HEK293 (cell line): ENCODE data around the gene UBAP2.

Source experiments
- CTCF ChIA-PET: fragments of 350-600 bp; formaldehyde crosslinking; extraction: SDS; loops from one replicate; lab custom pipeline; 2021; ENCODE audit warnings: antibody characterized with exemption; lab: Yijun Ruan, JAX
- POLR2A ChIA-PET: fragments of 300-600 bp; formaldehyde crosslinking; extraction: SDS; loops from one replicate; lab custom pipeline; 2020; ENCODE audit warnings: antibody characterized with exemption, inconsistent platforms; lab: Yijun Ruan, JAX
- H3K27ac ChIP-seq: fragments of 200-500 bp; sonication (Bioruptor generic); 2 replicates; pipeline ENCODE4 v1.5.1; 2014; ENCODE audit warnings: low read depth, low read length, control low read depth, inconsistent platforms; ENCODE audit errors: extremely low read depth
- H3K36me3 ChIP-seq, 2 experiments: fragments of 200-500 bp in 1 of 2; sonication (Bioruptor generic) in 1 of 2; 1 replicate in 1 of 2; 2 replicates in 1 of 2; pipeline ENCODE4 v1.5.1; 2014 to 2017; ENCODE audit warnings: inconsistent platforms in 2 of 2, low read length in 2 of 2; ENCODE audit not compliant: control insufficient read depth in 2 of 2, insufficient read depth in 1 of 2
- H3K4me1 ChIP-seq: fragments of 200-500 bp; sonication (Bioruptor generic); 2 replicates; pipeline ENCODE4 v1.5.1; 2014; ENCODE audit warnings: mild to moderate bottlenecking, low read length, inconsistent platforms; ENCODE audit not compliant: control insufficient read depth, insufficient read depth
- H3K4me3 ChIP-seq: 2 replicates; pipeline ENCODE4 v1.5.1; 2011; ENCODE audit warnings: low read depth, mild to moderate bottlenecking, control low read depth, low read length, moderate library complexity
- H3K9me3 ChIP-seq: fragments of 200-500 bp; sonication (Bioruptor generic); 2 replicates; pipeline ENCODE4 v1.5.1; 2014; ENCODE audit warnings: low read depth, low read length, inconsistent platforms; ENCODE audit not compliant: control insufficient read depth, insufficient read depth
- HOXD13 ChIP-seq: sonication (generic); formaldehyde crosslinking; IDR thresholded peaks from 2 replicates; pipeline ENCODE4 v1.8.0; 2022; ENCODE audit warnings: missing genetic modification reagents, borderline replicate concordance
- KLF8 ChIP-seq: fragments of 450-650 bp; formaldehyde crosslinking; IDR thresholded peaks from 2 replicates; pipeline ENCODE4 v1.5.1; 2016; ENCODE audit warnings: missing biosample characterization, missing genetic modification characterization
- OSR2 ChIP-seq: fragments of 450-650 bp; formaldehyde crosslinking; IDR thresholded peaks from 2 replicates; pipeline ENCODE4 v1.5.1; 2016; ENCODE audit warnings: missing biosample characterization, missing genetic modification characterization
- WT1 ChIP-seq: fragments of 450-650 bp; formaldehyde crosslinking; IDR thresholded peaks from 2 replicates; pipeline ENCODE4 v1.5.1; 2016; ENCODE audit warnings: missing biosample characterization, missing genetic modification characterization
- YY1 ChIP-seq: fragments of 450-650 bp; formaldehyde crosslinking; IDR thresholded peaks from 2 replicates; pipeline ENCODE4 v1.5.1; 2018; ENCODE audit warnings: missing biosample characterization, missing genetic modification characterization
- ZBTB7A ChIP-seq: fragments of 450-650 bp; formaldehyde crosslinking; IDR thresholded peaks from 2 replicates; pipeline ENCODE4 v1.5.1; 2016; ENCODE audit warnings: low read depth, missing biosample characterization, missing genetic modification characterization
- ZNF211 ChIP-seq: fragments of 450-650 bp; formaldehyde crosslinking; IDR thresholded peaks from 2 replicates; pipeline ENCODE4 v1.5.1; 2016; ENCODE audit warnings: low read depth, missing biosample characterization, missing genetic modification characterization
- ZNF223 ChIP-seq: fragments of 450-650 bp; formaldehyde crosslinking; IDR thresholded peaks from 2 replicates; pipeline ENCODE4 v1.5.1; 2016; ENCODE audit warnings: missing biosample characterization, missing genetic modification characterization
- ZNF341 ChIP-seq: fragments of 450-650 bp; formaldehyde crosslinking; IDR thresholded peaks from 2 replicates; pipeline ENCODE4; 2016; ENCODE audit warnings: low read depth, missing biosample characterization, missing genetic modification characterization
- ZNF354C ChIP-seq: fragments of 450-650 bp; formaldehyde crosslinking; IDR thresholded peaks from 2 replicates; pipeline ENCODE4 v1.5.1; 2016; ENCODE audit warnings: missing biosample characterization, missing genetic modification characterization, low read depth, borderline replicate concordance
- ZNF514 ChIP-seq: fragments of 450-650 bp; formaldehyde crosslinking; IDR thresholded peaks from 2 replicates; pipeline ENCODE4 v1.5.1; 2016; ENCODE audit warnings: missing biosample characterization, missing genetic modification characterization
- ZNF623 ChIP-seq: fragments of 450-650 bp; formaldehyde crosslinking; IDR thresholded peaks from 2 replicates; pipeline ENCODE4 v1.5.1; 2016; ENCODE audit warnings: missing biosample characterization, missing genetic modification characterization
- ZNF654 ChIP-seq: fragments of 450-650 bp; formaldehyde crosslinking; IDR thresholded peaks from 2 replicates; pipeline ENCODE4 v1.5.1; 2016; ENCODE audit warnings: low read depth, missing biosample characterization, missing genetic modification characterization
- ZNF701 ChIP-seq: fragments of 450-650 bp; formaldehyde crosslinking; IDR thresholded peaks from 2 replicates; pipeline ENCODE4 v1.5.1; 2016; ENCODE audit warnings: missing biosample characterization, missing genetic modification characterization
- ZNF777 ChIP-seq: fragments of 450-650 bp; formaldehyde crosslinking; IDR thresholded peaks from 2 replicates; pipeline ENCODE4 v1.5.1; 2017; ENCODE audit warnings: missing biosample characterization, missing genetic modification characterization, borderline replicate concordance
- ZNF843 ChIP-seq: fragments of 450-650 bp; formaldehyde crosslinking; IDR thresholded peaks from 2 replicates; pipeline ENCODE4 v1.5.1; 2016; ENCODE audit warnings: missing biosample characterization, missing genetic modification characterization
- ZSCAN30 ChIP-seq: fragments of 450-650 bp; IDR thresholded peaks from 2 replicates; pipeline ENCODE4 v1.5.1; 2018; ENCODE audit warnings: missing biosample characterization, mild to moderate bottlenecking, missing genetic modification characterization, moderate library complexity
- TF ChIP-seq, protein P1 (sequence below): fragments of 450-650 bp; formaldehyde crosslinking; IDR thresholded peaks from 2 replicates; pipeline ENCODE4 v1.5.1; 2016; ENCODE audit warnings: missing biosample characterization, missing genetic modification characterization
- TF ChIP-seq, protein P2 (sequence below): fragments of 450-650 bp; formaldehyde crosslinking; IDR thresholded peaks from 2 replicates; pipeline ENCODE4 v1.5.1; 2016; ENCODE audit warnings: missing biosample characterization, missing genetic modification characterization
- TF ChIP-seq, protein P3 (sequence below): fragments of 450-650 bp; formaldehyde crosslinking; IDR thresholded peaks from 2 replicates; pipeline ENCODE4 v1.5.1; 2016; ENCODE audit warnings: missing biosample characterization, missing genetic modification characterization
- TF ChIP-seq, protein P4 (sequence below): fragments of 450-650 bp; formaldehyde crosslinking; IDR thresholded peaks from 2 replicates; pipeline ENCODE4 v1.5.1; 2016; ENCODE audit warnings: missing biosample characterization, missing genetic modification characterization
- TF ChIP-seq, protein P5 (sequence below): fragments of 450-650 bp; formaldehyde crosslinking; conservative IDR thresholded peaks from 2 replicates; pipeline ENCODE4 v1.5.1; 2016; ENCODE audit warnings: low read depth, missing biosample characterization, missing genetic modification characterization

UBAP2 gene

DNA sequence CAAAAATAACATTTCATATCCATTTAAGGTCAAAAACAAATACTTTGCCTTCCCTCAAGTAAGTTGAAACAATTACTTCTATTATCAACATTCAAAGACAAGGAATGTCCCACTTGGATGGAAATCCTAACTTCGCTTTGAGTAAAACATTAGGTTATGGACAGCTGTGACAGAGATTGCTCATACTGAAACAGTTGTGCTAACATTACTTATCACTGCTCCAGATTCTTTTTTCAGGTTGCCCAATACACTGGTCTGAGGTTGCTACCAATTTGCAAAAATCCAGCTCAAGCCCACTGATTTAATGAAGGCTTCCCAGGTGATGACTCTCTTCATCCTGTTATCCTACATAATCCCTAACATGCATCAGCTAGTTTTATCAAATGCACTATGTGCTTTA lies 98.3 kb downstream of the UBAP2 start:
- H3K27ac ChIP-seq: no peak overlapping the region
- no peaks in the 10 kb centered on the region for H3K4me1 ChIP-seq
- ChIA-PET POLR2A (interaction anchor here (0.7 kb wide), 1 partner anchor 17 kb away, joined by 4 read pairs; no protein-coding TSS in a partner anchor), CTCF (no interaction called here)
- TF ChIP-seq ZNF341 (tag by site-specific recombination) (no peak), ZNF514 (tag by site-specific recombination) (no peak), ZSCAN30 (tag by site-specific recombination) (no peak), YY1 (tag by site-specific recombination) (no peak), ZNF701 (tag by site-specific recombination) (no peak), WT1 (tag by site-specific recombination) (no peak), ZNF623 (no peak), ZNF211 (tag by site-specific recombination) (no peak), ZNF354C (tag by site-specific recombination) (no peak), ZBTB7A (tag by site-specific recombination) (no peak), ZNF777 (tag by site-specific recombination) (no peak), ZNF223 (tag by site-specific recombination) (no peak)
- TF ChIP-seq, protein P1, sequence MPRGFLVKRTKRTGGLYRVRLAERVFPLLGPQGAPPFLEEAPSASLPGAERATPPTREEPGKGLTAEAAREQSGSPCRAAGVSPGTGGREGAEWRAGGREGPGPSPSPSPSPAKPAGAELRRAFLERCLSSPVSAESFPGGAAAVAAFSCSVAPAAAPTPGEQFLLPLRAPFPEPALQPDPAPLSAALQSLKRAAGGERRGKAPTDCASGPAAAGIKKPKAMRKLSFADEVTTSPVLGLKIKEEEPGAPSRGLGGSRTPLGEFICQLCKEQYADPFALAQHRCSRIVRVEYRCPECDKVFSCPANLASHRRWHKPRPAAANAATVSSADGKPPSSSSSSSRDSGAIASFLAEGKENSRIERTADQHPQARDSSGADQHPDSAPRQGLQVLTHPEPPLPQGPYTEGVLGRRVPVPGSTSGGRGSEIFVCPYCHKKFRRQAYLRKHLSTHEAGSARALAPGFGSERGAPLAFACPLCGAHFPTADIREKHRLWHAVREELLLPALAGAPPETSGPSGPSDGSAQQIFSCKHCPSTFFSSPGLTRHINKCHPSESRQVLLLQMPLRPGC (tag by site-specific recombination): no peak
- TF ChIP-seq, protein P2, sequence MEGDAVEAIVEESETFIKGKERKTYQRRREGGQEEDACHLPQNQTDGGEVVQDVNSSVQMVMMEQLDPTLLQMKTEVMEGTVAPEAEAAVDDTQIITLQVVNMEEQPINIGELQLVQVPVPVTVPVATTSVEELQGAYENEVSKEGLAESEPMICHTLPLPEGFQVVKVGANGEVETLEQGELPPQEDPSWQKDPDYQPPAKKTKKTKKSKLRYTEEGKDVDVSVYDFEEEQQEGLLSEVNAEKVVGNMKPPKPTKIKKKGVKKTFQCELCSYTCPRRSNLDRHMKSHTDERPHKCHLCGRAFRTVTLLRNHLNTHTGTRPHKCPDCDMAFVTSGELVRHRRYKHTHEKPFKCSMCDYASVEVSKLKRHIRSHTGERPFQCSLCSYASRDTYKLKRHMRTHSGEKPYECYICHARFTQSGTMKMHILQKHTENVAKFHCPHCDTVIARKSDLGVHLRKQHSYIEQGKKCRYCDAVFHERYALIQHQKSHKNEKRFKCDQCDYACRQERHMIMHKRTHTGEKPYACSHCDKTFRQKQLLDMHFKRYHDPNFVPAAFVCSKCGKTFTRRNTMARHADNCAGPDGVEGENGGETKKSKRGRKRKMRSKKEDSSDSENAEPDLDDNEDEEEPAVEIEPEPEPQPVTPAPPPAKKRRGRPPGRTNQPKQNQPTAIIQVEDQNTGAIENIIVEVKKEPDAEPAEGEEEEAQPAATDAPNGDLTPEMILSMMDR (tag by site-specific recombination): no peak
- TF ChIP-seq, protein P3, sequence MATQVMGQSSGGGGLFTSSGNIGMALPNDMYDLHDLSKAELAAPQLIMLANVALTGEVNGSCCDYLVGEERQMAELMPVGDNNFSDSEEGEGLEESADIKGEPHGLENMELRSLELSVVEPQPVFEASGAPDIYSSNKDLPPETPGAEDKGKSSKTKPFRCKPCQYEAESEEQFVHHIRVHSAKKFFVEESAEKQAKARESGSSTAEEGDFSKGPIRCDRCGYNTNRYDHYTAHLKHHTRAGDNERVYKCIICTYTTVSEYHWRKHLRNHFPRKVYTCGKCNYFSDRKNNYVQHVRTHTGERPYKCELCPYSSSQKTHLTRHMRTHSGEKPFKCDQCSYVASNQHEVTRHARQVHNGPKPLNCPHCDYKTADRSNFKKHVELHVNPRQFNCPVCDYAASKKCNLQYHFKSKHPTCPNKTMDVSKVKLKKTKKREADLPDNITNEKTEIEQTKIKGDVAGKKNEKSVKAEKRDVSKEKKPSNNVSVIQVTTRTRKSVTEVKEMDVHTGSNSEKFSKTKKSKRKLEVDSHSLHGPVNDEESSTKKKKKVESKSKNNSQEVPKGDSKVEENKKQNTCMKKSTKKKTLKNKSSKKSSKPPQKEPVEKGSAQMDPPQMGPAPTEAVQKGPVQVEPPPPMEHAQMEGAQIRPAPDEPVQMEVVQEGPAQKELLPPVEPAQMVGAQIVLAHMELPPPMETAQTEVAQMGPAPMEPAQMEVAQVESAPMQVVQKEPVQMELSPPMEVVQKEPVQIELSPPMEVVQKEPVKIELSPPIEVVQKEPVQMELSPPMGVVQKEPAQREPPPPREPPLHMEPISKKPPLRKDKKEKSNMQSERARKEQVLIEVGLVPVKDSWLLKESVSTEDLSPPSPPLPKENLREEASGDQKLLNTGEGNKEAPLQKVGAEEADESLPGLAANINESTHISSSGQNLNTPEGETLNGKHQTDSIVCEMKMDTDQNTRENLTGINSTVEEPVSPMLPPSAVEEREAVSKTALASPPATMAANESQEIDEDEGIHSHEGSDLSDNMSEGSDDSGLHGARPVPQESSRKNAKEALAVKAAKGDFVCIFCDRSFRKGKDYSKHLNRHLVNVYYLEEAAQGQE: no peak
- H3K4me3 ChIP-seq: no peak overlapping the region
- H3K9me3 ChIP-seq: no peaks in the 10 kb centered on the region
- H3K36me3 ChIP-seq: peaks cover 7 to 67% of the 10 kb centered on the region in 2 experiments

DNA sequence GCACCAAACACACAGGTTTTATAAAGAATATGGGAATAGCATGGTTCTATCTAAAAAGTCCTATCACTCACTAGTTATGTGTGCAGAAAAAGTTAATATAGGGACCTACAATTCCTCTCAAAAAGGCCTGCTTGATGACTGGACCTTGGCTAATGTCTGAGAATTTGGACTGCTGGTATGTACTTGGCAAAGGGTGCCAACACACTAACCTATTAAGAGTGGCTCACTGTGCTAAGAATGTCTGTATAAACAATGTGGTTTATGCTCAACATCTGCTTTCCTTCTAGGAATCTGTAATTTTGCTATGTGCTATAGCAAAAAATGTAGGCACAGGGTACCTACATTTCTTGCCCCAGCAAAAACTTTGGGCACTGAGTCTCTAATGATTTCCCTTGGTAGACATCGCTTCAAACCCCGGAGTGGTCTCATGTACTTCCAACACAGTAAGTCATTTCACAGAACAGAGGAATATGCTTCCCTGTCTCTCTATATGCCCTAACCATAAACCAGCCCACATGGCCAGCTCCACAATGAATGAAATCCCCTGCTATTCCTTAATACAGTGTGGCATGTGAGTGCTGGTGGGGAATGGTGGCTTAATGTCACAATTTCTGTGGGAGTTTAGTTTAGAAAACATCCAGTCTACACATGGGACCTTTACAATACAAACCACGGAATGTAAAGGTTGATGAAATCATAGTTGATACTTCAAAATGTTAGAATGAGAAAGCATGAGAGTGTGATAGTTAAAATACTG lies 101.7 kb downstream of the UBAP2 start:
- ChIA-PET CTCF (no interaction called here), POLR2A (interaction anchor here (0.6 kb wide), 1 partner anchor 211 kb away, joined by 4 read pairs; no protein-coding TSS in a partner anchor)
- Histone ChIP-seq H3K4me3 (no peak overlapping the region), H3K9me3 (no peaks in the 10 kb centered on the region), H3K4me1 (no peaks in the 10 kb centered on the region), H3K36me3 (peaks cover 16 to 75% of the 10 kb centered on the region in 2 experiments), H3K27ac (no peak overlapping the region)
- TF ChIP-seq, protein P4, sequence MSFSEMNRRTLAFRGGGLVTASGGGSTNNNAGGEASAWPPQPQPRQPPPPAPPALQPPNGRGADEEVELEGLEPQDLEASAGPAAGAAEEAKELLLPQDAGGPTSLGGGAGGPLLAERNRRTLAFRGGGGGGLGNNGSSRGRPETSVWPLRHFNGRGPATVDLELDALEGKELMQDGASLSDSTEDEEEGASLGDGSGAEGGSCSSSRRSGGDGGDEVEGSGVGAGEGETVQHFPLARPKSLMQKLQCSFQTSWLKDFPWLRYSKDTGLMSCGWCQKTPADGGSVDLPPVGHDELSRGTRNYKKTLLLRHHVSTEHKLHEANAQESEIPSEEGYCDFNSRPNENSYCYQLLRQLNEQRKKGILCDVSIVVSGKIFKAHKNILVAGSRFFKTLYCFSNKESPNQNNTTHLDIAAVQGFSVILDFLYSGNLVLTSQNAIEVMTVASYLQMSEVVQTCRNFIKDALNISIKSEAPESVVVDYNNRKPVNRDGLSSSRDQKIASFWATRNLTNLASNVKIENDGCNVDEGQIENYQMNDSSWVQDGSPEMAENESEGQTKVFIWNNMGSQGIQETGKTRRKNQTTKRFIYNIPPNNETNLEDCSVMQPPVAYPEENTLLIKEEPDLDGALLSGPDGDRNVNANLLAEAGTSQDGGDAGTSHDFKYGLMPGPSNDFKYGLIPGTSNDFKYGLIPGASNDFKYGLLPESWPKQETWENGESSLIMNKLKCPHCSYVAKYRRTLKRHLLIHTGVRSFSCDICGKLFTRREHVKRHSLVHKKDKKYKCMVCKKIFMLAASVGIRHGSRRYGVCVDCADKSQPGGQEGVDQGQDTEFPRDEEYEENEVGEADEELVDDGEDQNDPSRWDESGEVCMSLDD (tag by site-specific recombination): no peak
- TF ChIP-seq HOXD13 (CRISPR knock-in tag): no peak
- TF ChIP-seq, protein P5, sequence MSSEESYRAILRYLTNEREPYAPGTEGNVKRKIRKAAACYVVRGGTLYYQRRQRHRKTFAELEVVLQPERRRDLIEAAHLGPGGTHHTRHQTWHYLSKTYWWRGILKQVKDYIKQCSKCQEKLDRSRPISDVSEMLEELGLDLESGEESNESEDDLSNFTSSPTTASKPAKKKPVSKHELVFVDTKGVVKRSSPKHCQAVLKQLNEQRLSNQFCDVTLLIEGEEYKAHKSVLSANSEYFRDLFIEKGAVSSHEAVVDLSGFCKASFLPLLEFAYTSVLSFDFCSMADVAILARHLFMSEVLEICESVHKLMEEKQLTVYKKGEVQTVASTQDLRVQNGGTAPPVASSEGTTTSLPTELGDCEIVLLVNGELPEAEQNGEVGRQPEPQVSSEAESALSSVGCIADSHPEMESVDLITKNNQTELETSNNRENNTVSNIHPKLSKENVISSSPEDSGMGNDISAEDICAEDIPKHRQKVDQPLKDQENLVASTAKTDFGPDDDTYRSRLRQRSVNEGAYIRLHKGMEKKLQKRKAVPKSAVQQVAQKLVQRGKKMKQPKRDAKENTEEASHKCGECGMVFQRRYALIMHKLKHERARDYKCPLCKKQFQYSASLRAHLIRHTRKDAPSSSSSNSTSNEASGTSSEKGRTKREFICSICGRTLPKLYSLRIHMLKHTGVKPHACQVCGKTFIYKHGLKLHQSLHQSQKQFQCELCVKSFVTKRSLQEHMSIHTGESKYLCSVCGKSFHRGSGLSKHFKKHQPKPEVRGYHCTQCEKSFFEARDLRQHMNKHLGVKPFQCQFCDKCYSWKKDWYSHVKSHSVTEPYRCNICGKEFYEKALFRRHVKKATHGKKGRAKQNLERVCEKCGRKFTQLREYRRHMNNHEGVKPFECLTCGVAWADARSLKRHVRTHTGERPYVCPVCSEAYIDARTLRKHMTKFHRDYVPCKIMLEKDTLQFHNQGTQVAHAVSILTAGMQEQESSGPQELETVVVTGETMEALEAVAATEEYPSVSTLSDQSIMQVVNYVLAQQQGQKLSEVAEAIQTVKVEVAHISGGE (tag by site-specific recombination): no peak
- no peak for TF ChIP-seq OSR2
- no peak for TF ChIP-seq ZNF843 (tag by site-specific recombination)
- no peak for TF ChIP-seq ZNF654 (tag by site-specific recombination)
- no peak for TF ChIP-seq KLF8 (tag by site-specific recombination)
